Ovary (tissue), 3 donors: ENCODE data around the gene NAA10.

Experiments used
- CTCF ChIP-seq, 3 donors: fragments of 450-650 bp in 2 of 3; fragments of 200-600 bp in 1 of 3; IDR thresholded peaks; one replicate each; pipeline versions ENCODE4 v1.5.1 to v1.8.0; 2016 to 2022; ENCODE audit warnings: antibody characterized with exemption in 3 of 3, mild to moderate bottlenecking in 1 of 3
- POLR2A ChIP-seq: fragments of 450-650 bp; IDR thresholded peaks from one replicate; pipeline ENCODE4 v1.6.1; 2017; ENCODE audit warnings: antibody characterized with exemption, mild to moderate bottlenecking, moderate library complexity
- donor health status: DM: no; HTN: no; CAD: no.

DNA sequence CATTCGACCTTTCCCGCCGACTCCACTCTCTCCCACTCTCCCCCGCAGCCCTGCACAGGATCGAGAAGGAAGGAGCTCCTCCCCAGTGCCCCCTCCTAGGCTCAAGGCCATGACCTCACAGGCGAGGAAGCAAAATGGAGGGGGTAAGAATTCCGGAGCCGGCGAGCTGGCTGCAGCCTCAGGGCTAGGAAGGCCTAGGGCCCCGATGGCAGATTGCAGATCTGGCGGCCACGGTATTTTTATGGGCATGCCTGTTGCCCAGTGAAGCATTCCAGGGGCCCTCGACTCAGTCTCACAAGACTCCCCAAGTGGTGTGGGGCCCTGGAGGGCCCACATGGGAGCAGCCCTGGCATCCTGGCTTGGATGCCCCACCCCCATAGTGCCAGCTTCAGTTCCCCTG is 47.9 kb downstream of the NAA10 start:
- TF ChIP-seq POLR2A = no peak
- TF ChIP-seq CTCF (IDR thresholded peaks at IDR 0.05) = no peak
